Skin epidermis (tissue), 12 donors: Measurements from ENCODE around the gene ARHGAP42.
"Not testable (repeated sequence)": the region's sequence is repeated elsewhere in the genome, so short reads cannot be mapped to it uniquely, and the experiment has no call there.

ENCODE experiments used
- H3K27ac ChIP-seq, 21 experiments: fragments of 200-600 bp; sonication (generic) in 11 of 21; one replicate each; pipeline ENCODE4 v1.5.0; 2020; ENCODE audit warnings: mild to moderate bottlenecking in 3 of 21, inconsistent platforms in 2 of 21, moderate library complexity in 2 of 21
- H3K4me3 ChIP-seq, 7 experiments: fragments of 200-600 bp; sonication (generic) in 2 of 7; one replicate each; pipeline ENCODE4 v1.5.0; 2020; ENCODE audit warnings: inconsistent platforms in 2 of 7, mild to moderate bottlenecking in 2 of 7, moderate library complexity in 1 of 7

Gene ARHGAP42

GRCh38 chr11:100888836-100889235 is 201.7 kb downstream of the ARHGAP42 start:
- peak overlapping the region in 1 of 21 experiments; percentile 26 for H3K27ac ChIP-seq
- H3K4me3 ChIP-seq: no peak overlapping the region

GRCh38 chr11:100889758-100890157 is 202.7 kb downstream of the ARHGAP42 start:
- Histone ChIP-seq H3K4me3 (no peak overlapping the region), H3K27ac (peak overlapping the region in 1 of 21 experiments; percentile 26)

GRCh38 chr11:100890789-100891188 is 203.7 kb downstream of the ARHGAP42 start:
- no peak overlapping the region for H3K4me3 ChIP-seq
- H3K27ac ChIP-seq: peak overlapping the region in 3 of 21 experiments; percentile 12 to 46 (median 26)

DNA sequence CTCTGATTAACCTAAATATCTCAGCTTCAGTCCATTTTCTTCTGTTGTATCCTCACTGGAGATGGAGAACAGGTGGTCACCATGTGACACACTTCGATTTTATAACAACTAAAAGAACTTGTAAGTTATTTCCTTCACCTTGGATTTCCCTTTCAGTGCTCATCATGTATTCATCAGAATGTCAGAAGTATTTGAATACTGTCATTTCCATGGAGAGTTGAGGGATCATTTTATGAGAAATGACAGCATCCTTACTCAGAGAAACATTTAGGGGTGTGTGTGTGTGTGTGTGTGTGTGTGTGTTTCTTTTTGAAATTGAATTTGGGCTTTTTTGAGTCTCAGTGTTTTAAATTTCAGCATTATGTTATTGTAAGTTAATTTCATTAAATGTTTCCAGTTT is 205.8 kb downstream of the ARHGAP42 start:
- Histone ChIP-seq H3K4me3 (no peak overlapping the region), H3K27ac (no peak overlapping the region)

- no peak overlapping the region for H3K4me3 ChIP-seq
- no peak overlapping the region for H3K27ac ChIP-seq
Measured at GRCh38 chr11:100895449-100895848, 208.4 kb downstream of the ARHGAP42 start.

GRCh38 chr11:100895976-100896375 is 208.9 kb downstream of the ARHGAP42 start:
- H3K27ac ChIP-seq: not testable (repeated sequence)

GRCh38 chr11:100901471-100901870 is 214.4 kb downstream of the ARHGAP42 start:
- H3K4me3 ChIP-seq, H3K27ac ChIP-seq: not testable (repeated sequence)

More at GRCh38 chr11:100895976-100896375, 208.9 kb downstream of the ARHGAP42 start:
- not testable (repeated sequence) for H3K4me3 ChIP-seq

GRCh38 chr11:100902454-100903141 is 215.5 kb downstream of the ARHGAP42 start:
- Histone ChIP-seq H3K4me3 (no peak overlapping the region), H3K27ac (no peak overlapping the region)

- H3K27ac ChIP-seq: no peak overlapping the region
- no peak overlapping the region for H3K4me3 ChIP-seq
Measured at GRCh38 chr11:100903284-100903683, 216.2 kb downstream of the ARHGAP42 start.

DNA sequence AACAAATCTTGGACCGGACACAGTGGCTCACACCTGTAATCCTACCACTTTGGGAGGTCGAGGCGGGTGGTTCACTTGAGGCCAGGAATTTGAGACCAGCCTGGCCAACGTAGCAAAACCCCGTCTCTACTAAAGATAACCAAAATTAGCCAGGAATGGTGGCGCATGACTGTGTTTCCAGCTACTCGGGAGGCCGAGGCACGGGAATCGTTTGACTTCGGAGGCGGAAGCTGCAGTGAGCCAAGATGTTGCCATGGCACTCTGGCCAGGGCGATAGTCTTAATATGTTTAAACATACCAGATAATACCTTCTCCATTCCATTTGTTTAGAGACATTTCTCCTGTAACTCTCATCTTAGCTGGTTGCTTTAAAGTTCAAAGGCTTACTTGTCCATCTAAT is 218.6 kb downstream of the ARHGAP42 start:
- Histone ChIP-seq H3K27ac (no peak overlapping the region), H3K4me3 (no peak overlapping the region)

DNA sequence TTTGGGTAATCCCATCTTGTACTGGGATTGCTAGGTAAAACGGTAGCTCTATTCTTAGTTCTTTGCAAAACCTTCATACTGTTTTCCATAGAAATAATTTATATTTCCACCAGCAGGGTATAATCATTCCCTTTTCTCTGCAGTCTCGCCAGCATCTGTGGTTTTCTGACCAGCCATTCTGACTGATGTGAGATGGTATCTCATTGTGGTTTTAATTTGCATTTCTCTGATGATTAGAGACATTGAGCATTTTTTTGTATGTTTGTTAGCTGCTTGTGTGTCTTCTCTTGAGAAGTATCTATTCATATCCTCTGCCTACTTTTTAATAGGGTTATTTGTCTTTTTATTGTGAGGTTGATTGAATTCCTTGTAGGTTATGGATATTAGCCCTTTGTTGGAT is 221.7 kb downstream of the ARHGAP42 start:
- Histone ChIP-seq H3K4me3 (no peak overlapping the region), H3K27ac (peak overlapping the region in 1 of 21 experiments; percentile 18)

DNA sequence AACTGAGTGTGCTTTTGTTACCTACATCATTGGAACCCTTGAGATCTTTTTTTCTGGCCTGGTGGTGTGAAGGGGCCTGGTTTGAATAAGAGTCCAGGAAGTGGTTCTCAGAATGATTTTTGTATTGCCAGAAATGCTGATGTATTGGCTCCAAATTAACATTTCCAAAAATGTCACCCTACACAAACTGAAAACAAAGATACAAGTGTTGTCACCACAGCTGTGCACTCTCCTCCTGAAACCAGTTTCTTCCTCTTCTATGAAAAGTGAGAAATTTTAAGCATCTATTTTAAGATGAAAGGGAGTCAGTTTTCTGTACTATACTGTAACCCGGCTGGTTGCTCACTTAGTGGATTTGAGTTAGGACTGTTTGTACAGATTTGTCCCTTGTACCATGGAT is 223.7 kb downstream of the ARHGAP42 start:
- H3K4me3 ChIP-seq: no peak overlapping the region
- no peak overlapping the region for H3K27ac ChIP-seq

- Histone ChIP-seq H3K4me3 (no peak overlapping the region), H3K27ac (no peak overlapping the region)
Measured at GRCh38 chr11:100914415-100915110, 227.5 kb downstream of the ARHGAP42 start.

DNA sequence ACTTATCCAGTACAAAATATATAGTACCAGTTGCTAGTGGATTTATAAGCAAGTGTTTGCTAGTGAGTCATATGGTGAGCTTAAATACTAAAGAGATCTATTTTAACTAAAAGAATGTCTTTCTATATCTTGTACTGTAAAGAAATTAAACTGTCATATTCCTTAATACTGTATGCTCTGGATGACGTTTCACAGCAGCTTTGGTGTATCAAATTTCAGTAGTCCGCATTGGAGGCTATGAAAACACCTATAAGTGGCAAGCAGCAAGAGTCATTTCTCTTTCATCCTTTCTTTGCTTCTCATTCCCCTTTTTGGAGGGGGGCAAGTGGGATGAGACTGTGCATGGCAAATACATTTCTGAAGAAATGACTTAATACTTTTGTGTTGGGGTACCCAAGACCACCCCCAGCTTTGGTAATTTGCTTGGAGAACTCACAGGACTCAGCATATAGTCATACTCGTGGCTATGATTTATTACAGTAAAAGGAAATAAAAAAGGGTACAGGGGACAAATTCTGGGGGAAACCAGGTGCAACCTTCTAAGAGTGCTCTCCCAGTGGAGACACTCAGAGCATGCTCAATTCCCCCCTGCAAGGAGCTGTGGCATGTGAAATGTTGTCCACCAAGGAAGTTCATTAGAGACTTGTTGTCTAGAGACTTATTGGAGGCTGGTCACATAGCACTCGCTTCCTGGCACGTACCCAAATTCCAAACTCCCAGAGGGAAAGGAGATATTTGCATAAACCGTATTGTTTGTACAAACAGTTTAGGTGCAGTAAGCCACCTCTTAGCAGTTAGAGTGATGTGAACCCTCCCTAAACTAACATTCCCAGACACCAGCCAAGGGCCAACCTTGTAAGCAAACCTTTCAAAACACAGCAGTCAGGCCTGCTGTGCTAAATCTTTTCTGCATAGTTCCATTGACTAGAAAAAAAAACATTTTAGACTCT is 231.7 kb downstream of the ARHGAP42 start:
- no peak overlapping the region for H3K27ac ChIP-seq

GRCh38 chr11:100920593-100920992 is 233.5 kb downstream of the ARHGAP42 start:
- Histone ChIP-seq H3K27ac (no peak overlapping the region), H3K4me3 (no peak overlapping the region)

More for the DNA sequence above, 231.7 kb downstream of the ARHGAP42 start:
- no peak overlapping the region for H3K4me3 ChIP-seq

GRCh38 chr11:100922121-100922520 is 235.0 kb downstream of the ARHGAP42 start:
- no peak overlapping the region for H3K27ac ChIP-seq

DNA sequence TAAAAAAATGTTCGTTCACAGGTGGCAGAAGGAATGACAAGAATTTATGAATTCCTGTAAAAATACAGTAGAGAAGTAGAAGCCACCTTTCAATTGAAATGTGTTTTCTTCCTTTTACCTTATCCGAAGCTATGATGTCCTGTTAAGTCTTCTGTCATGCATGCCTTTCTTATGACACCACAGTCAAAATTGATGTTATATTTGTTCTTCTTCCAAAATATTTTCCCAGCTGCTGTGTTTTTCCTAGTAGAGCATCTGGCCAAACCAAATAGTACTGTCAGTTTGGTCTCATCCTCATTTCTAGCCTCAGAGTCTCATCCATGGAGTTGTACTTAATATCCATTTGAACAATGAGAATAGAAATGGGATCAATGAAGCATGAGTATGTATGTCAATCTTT is 236.5 kb downstream of the ARHGAP42 start:
- Histone ChIP-seq H3K27ac (no peak overlapping the region), H3K4me3 (no peak overlapping the region)

More at GRCh38 chr11:100922121-100922520, 235.0 kb downstream of the ARHGAP42 start:
- H3K4me3 ChIP-seq: no peak overlapping the region

DNA sequence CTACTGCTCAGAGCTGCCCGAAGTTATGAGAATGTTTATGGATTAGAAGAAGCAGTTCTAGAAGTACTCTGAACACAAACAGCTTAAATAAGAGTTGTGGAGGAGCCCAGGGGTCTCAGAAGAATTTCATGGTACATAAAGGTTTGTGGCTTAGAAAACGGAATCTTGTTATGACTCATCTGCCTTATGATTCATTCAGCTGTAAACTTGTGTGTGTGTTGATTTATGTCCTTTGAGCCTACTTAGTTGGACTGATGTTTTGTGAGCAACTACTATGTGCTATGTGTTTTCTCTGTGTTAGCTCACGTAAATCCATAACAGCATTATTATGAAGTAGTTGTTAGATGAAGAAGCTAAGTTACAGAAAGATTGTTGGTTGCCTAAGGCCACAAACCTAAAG is 238.8 kb downstream of the ARHGAP42 start:
- Histone ChIP-seq H3K27ac (no peak overlapping the region), H3K4me3 (no peak overlapping the region)

DNA sequence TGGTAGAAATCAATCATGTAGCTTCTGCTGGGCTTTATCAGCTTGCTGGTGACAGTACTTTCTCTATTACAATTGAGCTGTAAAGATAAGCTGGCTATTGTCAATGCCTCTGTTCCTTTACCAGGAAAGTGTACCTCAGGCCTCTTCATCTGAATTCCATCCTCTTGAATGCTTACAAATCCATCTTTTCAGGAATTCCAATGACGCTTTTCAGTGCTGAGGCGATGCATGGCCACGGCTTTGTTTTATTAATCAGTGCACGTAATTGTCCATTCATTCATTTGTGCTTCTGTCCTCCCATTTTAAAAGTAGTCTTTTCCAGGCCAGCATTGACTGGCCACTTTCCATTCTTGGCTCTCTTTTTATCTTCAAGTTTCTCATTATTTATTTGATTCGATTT is 240.5 kb downstream of the ARHGAP42 start:
- no peak overlapping the region for H3K27ac ChIP-seq
- no peak overlapping the region for H3K4me3 ChIP-seq

GRCh38 chr11:100928426-100928825 is 241.3 kb downstream of the ARHGAP42 start:
- Histone ChIP-seq H3K27ac (no peak overlapping the region), H3K4me3 (no peak overlapping the region)
